Measurements from ENCODE around the gene CLCN7.

- no peak for TF ChIP-seq POLR2AphosphoS5 (IDR thresholded peaks at IDR 0.05)
- TF ChIP-seq POLR2A (IDR thresholded peaks at IDR 0.05): no peak
- TF ChIP-seq CTCF (IDR thresholded peaks at IDR 0.05): no peak
Observed at GRCh38 chr16:1510272-1510671, 35.4 kb upstream of the CLCN7 start.

Data from upper lobe of left lung (tissue), 4 donors.